ENCODE data around the gene ARFRP1.

Gene ARFRP1

DNA sequence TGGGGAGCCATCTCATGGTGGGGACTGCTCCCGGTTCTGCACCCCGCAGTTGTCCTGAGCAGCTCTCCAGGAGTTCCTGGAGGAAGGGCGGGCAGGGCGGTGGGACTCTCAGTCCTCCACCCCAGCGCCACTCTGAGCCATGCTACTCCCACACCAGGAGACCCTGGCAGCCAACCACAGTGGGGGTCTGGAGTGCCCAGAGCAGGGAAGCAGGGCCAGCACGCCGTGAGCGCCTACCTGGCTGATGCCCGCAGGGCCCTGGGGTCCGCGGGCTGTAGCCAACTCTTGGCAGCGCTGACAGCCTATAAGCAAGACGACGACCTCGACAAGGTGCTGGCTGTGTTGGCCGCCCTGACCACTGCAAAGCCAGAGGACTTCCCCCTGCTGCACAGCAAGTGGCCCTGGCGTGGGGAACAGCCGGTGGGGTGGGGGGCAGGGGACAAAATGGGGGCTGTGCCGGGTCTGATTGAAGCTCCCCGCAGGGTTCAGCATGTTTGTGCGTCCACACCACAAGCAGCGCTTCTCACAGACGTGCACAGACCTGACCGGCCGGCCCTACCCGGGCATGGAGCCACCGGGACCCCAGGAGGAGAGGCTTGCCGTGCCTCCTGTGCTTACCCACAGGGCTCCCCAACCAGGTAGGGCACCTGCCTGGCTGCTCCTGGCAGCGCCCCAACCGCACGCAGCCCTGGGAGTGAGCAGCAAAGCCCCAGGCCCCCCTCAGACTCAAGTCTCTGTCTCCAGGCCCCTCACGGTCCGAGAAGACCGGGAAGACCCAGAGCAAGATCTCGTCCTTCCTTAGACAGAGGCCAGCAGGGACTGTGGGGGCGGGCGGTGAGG lies 13.0 kb downstream of the ARFRP1 start:
- no peak overlapping the region for H3K4me3 ChIP-seq (ENCODE audit: low read length)
- DNase-seq (ENCODE audit: low read depth): no peak
- TF ChIP-seq, protein P1, sequence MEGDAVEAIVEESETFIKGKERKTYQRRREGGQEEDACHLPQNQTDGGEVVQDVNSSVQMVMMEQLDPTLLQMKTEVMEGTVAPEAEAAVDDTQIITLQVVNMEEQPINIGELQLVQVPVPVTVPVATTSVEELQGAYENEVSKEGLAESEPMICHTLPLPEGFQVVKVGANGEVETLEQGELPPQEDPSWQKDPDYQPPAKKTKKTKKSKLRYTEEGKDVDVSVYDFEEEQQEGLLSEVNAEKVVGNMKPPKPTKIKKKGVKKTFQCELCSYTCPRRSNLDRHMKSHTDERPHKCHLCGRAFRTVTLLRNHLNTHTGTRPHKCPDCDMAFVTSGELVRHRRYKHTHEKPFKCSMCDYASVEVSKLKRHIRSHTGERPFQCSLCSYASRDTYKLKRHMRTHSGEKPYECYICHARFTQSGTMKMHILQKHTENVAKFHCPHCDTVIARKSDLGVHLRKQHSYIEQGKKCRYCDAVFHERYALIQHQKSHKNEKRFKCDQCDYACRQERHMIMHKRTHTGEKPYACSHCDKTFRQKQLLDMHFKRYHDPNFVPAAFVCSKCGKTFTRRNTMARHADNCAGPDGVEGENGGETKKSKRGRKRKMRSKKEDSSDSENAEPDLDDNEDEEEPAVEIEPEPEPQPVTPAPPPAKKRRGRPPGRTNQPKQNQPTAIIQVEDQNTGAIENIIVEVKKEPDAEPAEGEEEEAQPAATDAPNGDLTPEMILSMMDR (conservative IDR thresholded peaks at IDR 0.05; ENCODE audit: low read depth, low read length): no peak

DNA sequence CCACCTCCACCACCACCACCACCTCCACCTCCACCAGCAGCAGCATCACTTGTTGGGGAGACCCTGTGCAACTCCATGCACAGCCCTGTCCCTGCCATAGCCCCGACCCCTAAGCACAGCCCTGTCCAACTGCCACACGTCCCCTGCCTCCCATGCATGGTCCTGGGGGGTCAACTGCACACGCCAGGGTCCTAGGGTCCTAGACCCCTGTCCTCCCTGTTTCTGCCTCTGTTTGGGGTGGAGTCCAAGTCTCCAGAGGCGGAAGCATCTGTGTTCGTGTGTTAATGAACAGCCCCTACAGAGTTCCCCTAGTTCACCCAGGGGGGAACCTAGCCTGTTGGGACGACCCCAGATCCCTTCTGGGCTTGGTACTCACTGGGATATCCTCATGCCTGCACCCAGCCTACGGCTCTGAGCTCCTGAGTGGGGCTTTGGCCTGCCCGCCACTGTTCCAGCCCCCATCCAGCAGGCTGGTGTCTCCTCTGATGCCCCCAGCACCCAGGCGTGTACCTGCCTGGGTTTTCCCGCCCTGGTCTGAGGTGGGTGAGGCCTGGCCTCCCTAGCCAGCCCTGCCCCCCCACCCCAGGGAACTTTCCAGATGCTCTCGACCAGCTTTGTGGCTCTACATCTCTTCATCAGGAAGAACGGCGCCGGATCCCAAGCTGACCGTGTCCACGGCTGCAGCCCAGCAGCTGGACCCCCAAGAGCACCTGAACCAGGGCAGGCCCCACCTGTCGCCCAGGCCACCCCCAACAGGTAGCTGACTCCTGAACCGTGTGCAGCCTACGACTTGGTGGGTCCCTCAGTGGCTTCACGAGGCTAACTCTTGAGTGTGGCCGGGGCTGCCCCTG lies 13.8 kb downstream of the ARFRP1 start:
- H3K4me3 ChIP-seq (ENCODE audit: low read length): no peak overlapping the region
- TF ChIP-seq, protein P1 (conservative IDR thresholded peaks at IDR 0.05; ENCODE audit: low read depth, low read length): no peak
- DNase-seq (ENCODE audit: low read depth): no peak

DNA sequence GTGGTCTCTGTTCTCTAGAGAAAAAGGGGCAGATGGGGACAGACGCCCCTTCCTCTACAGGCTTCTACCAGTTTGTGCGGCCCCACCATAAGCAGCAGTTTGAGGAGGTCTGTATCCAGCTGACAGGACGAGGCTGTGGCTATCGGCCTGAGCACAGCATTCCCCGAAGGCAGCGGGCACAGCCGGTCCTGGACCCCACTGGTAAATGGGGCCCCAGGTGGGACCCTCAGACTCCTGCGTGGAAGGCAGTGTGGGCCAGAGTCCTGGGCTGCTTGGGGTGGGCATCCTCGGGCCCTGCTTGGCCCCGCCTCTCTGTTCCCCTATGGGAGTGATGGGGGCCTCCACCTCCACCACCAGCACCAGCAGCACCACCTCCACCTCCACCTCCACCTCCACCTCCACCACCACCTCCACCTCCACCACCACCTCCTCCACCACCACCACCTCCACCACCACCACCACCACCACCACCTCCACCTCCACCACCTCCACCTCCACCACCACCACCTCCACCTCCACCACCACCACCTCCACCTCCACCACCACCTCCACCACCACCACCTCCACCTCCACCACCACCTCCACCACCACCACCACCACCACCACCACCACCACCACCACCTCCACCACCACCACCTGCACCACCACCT lies 14.6 kb downstream of the ARFRP1 start:
- H3K4me3 ChIP-seq (ENCODE audit: low read length): no peak overlapping the region
- TF ChIP-seq, protein P1 (conservative IDR thresholded peaks at IDR 0.05; ENCODE audit: low read depth, low read length): no peak

GRCh38 chr20:63692436-63693082 lies 15.2 kb downstream of the ARFRP1 start:
- H3K4me3 ChIP-seq (ENCODE audit: low read length): no peak overlapping the region
- TF ChIP-seq, protein P1 (conservative IDR thresholded peaks at IDR 0.05; ENCODE audit: low read depth, low read length): no peak
- DNase-seq (ENCODE audit: low read depth): no peak

More for the DNA sequence above, 14.6 kb downstream of the ARFRP1 start:
- DNase-seq (ENCODE audit: low read depth): no peak

DNA sequence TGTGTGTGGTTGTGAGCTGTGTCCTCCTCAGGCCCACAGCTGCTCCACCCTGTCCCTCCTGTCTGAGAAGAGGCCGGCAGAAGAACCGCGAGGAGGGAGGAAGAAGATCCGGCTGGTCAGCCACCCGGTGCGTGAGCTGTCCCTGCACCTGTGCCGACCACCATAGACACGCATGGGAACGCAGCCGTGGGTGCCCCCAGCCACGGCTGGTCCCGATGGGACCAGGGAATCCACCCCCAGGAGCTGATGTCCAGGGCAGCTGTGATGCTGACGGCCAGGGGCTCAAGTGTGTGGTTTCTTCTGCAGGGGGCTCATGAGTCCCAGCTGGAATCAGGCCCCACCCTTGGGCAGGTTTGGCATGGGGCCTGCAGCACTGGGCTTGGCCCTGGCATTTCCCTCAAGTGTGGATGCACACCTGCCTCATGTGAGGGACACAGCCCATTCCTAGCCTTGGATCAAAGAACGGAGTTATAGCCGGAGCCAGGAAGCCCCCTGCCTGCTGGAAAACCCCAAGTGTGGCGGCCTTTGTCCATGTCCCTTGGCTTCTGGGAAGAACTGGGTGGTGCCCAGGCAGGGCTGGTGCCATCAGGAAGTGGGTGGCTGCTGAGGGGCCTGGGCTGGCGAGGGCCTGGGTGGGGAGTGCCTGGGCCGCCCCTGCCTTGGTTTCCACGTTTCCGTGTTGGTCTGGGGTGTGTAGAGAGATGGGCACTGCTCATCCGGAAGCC lies 15.9 kb downstream of the ARFRP1 start:
- DNase-seq (ENCODE audit: low read depth): no peak
- H3K4me3 ChIP-seq (ENCODE audit: low read length): no peak overlapping the region
- TF ChIP-seq, protein P1 (conservative IDR thresholded peaks at IDR 0.05; ENCODE audit: low read depth, low read length): no peak

All from retinal pigment epithelial cell (primary cell).